H1 (cell line): ENCODE measurements around the gene BABAM1. TPM values are rescaled to one million over a fixed set of nuclear protein-coding genes. Genes with fewer than 3 reads are reported as not detected.

Source experiments
- CTCF ChIA-PET: fragments of 300-600 bp; sonication (Branson Sonifier 250); formaldehyde crosslinking; loops from one replicate; lab custom pipeline; 2021; ENCODE audit not compliant: partially characterized antibody; lab: Charles Lee
- POLR2A ChIA-PET: fragments of 300-600 bp; sonication (Branson Sonifier 250); formaldehyde crosslinking; loops from one replicate; lab custom pipeline; 2021; ENCODE audit warnings: inconsistent platforms; ENCODE audit not compliant: partially characterized antibody; lab: Charles Lee
- DNase-seq, 2 experiments: peaks; one replicate each; pipeline versions ENCODE4 v3.0.0 to v3.0.0-alpha.2; 2010 to 2022; ENCODE audit warnings: low spot score in 2 of 2, low read depth in 1 of 2, mixed read lengths in 1 of 2
- FAIRE-seq: peaks from 2 replicates; lab custom pipeline; 2011; peaks lifted over from hg19 to GRCh38; lab: Jason Lieb, UNC
- H2AFZ ChIP-seq: 2 replicates; pipeline ENCODE4 v1.8.1; 2012; ENCODE audit warnings: low read length, inconsistent platforms
- H2AK5ac ChIP-seq: 2 replicates; pipeline ENCODE4 v1.6.1; 2013; ENCODE audit warnings: low read depth, low read length
- H2BK120ac ChIP-seq: replicated peaks from 2 replicates; pipeline ENCODE3; 2013; ENCODE audit warnings: low read depth, low read length, inconsistent platforms
- H2BK12ac ChIP-seq: 2 replicates; pipeline ENCODE4 v1.6.1; 2013; ENCODE audit warnings: low read depth, low read length
- H2BK15ac ChIP-seq: 2 replicates; pipeline ENCODE4 v1.6.1; 2013; ENCODE audit warnings: low read length
- H2BK20ac ChIP-seq: 2 replicates; pipeline ENCODE4 v1.6.1; 2013; ENCODE audit warnings: low read length
- H2BK5ac ChIP-seq: 2 replicates; pipeline ENCODE4 v1.6.1; 2013; ENCODE audit warnings: low read depth, low read length
- H3K14ac ChIP-seq: 2 replicates; pipeline ENCODE4 v1.6.1; 2013; ENCODE audit warnings: inconsistent platforms; ENCODE audit not compliant: insufficient read length
- H3K18ac ChIP-seq: 2 replicates; pipeline ENCODE4 v1.6.1; 2013; ENCODE audit warnings: low read length; ENCODE audit errors: extremely low read depth
- H3K23ac ChIP-seq: 2 replicates; pipeline ENCODE4 v1.6.1; 2013; ENCODE audit warnings: inconsistent platforms; ENCODE audit not compliant: insufficient read length
- H3K23me2 ChIP-seq: 2 replicates; pipeline ENCODE4 v1.6.1; 2013; ENCODE audit warnings: low read depth, low read length
- H3K27ac ChIP-seq: 2 replicates; pipeline ENCODE4 v1.6.1; 2011; ENCODE audit warnings: low read depth, low read length, inconsistent platforms
- H3K27me3 ChIP-seq, 4 experiments: replicated peaks in 1 of 4; 1 replicate in 1 of 4; 2 replicates in 3 of 4; pipeline versions ENCODE4 v1.6.1 to v1.8.1; 2011 to 2013; ENCODE audit warnings: low read length in 3 of 4, mild to moderate bottlenecking in 3 of 4, inconsistent platforms in 2 of 4, mixed read lengths in 2 of 4, moderate library complexity in 1 of 4; ENCODE audit not compliant: control insufficient read depth in 3 of 4, insufficient read depth in 3 of 4; ENCODE audit errors: extremely low read depth in 1 of 4
- H3K36me3 ChIP-seq, 4 experiments: 2 replicates each; pipeline versions ENCODE4 v1.6.1 to v1.8.1; 2011 to 2013; ENCODE audit warnings: mild to moderate bottlenecking in 4 of 4, low read length in 3 of 4, moderate library complexity in 2 of 4, control low read depth in 1 of 4, inconsistent platforms in 1 of 4; ENCODE audit not compliant: insufficient read depth in 4 of 4, control insufficient read depth in 2 of 4
- H3K4ac ChIP-seq: replicated peaks from 2 replicates; pipeline ENCODE3; 2013; ENCODE audit warnings: low read length, low read depth, mixed read lengths, inconsistent platforms; ENCODE audit not compliant: insufficient read length
- H3K4me1 ChIP-seq, 4 experiments: replicated peaks in 1 of 4; 1 replicate in 1 of 4; 2 replicates in 3 of 4; pipeline versions ENCODE4 v1.6.1 to v1.8.1; 2011 to 2013; ENCODE audit warnings: low read length in 3 of 4, inconsistent platforms in 2 of 4, mixed read lengths in 1 of 4; ENCODE audit not compliant: insufficient read depth in 4 of 4, control insufficient read depth in 3 of 4
- H3K4me2 ChIP-seq, 2 experiments: 2 replicates each; pipeline versions ENCODE4 v1.6.1 to v1.8.1; 2011 to 2013; ENCODE audit warnings: low read depth in 2 of 2, low read length in 2 of 2, control low read depth in 1 of 2, inconsistent platforms in 1 of 2, mild to moderate bottlenecking in 1 of 2; ENCODE audit not compliant: insufficient read depth in 1 of 2
- H3K4me3 ChIP-seq, 4 experiments: fragments of 200-600, 300-600 bp in 1 of 4; sonication (generic), shearing (Covaris generic), sonication (Bioruptor Twin) in 1 of 4; 2 replicates each; pipeline versions ENCODE4 v1.5.1 to v1.8.1; 2011 to 2016; ENCODE audit warnings: low read length in 4 of 4, low read depth in 3 of 4, control low read depth in 2 of 4, inconsistent platforms in 2 of 4, mild to moderate bottlenecking in 2 of 4, mixed read lengths in 1 of 4, moderate library complexity in 1 of 4; ENCODE audit not compliant: insufficient read depth in 2 of 4; ENCODE audit errors: extremely low read depth in 1 of 4
- H3K56ac ChIP-seq: replicated peaks from 2 replicates; pipeline ENCODE3; 2013; ENCODE audit warnings: low read depth, mild to moderate bottlenecking, mixed read lengths, low read length, inconsistent platforms; ENCODE audit not compliant: insufficient read length
- H3K79me1 ChIP-seq: 2 replicates; pipeline ENCODE4 v1.6.1; 2013; ENCODE audit warnings: low read depth, low read length, control low read depth
- H3K79me2 ChIP-seq, 2 experiments: 2 replicates each; pipeline versions ENCODE4 v1.6.1 to v1.8.1; 2012 to 2013; ENCODE audit warnings: low read length in 2 of 2, mild to moderate bottlenecking in 2 of 2, inconsistent platforms in 1 of 2; ENCODE audit not compliant: insufficient read depth in 2 of 2, control insufficient read depth in 1 of 2
- H3K9ac ChIP-seq, 4 experiments: replicated peaks in 1 of 4; 1 replicate in 1 of 4; 2 replicates in 3 of 4; pipeline versions ENCODE4 v1.6.1 to v1.8.1; 2011 to 2013; ENCODE audit warnings: low read depth in 3 of 4, low read length in 3 of 4, control low read depth in 2 of 4, mild to moderate bottlenecking in 2 of 4, moderate library complexity in 2 of 4, inconsistent platforms in 1 of 4; ENCODE audit errors: extremely low read depth in 1 of 4
- H3K9me3 ChIP-seq, 2 experiments: 2 replicates each; pipeline versions ENCODE4 v1.6.1 to v1.8.1; 2012 to 2013; ENCODE audit warnings: mild to moderate bottlenecking in 2 of 2, moderate library complexity in 2 of 2, control low read depth in 1 of 2, inconsistent platforms in 1 of 2, low read depth in 1 of 2, low read length in 1 of 2, mixed read lengths in 1 of 2; ENCODE audit not compliant: insufficient read depth in 2 of 2
- H4K20me1 ChIP-seq, 2 experiments: replicated peaks in 1 of 2; 2 replicates each; pipeline versions ENCODE3 to v1.8.1; 2011 to 2013; ENCODE audit warnings: inconsistent platforms in 2 of 2, low read length in 2 of 2, mild to moderate bottlenecking in 1 of 2; ENCODE audit not compliant: insufficient read depth in 2 of 2, control insufficient read depth in 1 of 2
- H4K5ac ChIP-seq: 2 replicates; pipeline ENCODE4 v1.6.1; 2013; ENCODE audit warnings: low read length, low read depth, mixed read lengths, inconsistent platforms; ENCODE audit not compliant: insufficient read length
- H4K8ac ChIP-seq: 2 replicates; pipeline ENCODE4 v1.8.0; 2013; ENCODE audit warnings: mild to moderate bottlenecking, moderate library complexity, low read length, inconsistent platforms; ENCODE audit not compliant: insufficient read depth; ENCODE audit errors: extremely low read depth
- H4K91ac ChIP-seq: replicated peaks from 2 replicates; pipeline ENCODE3; 2013; ENCODE audit warnings: low read length, mixed read lengths, inconsistent platforms; ENCODE audit not compliant: insufficient read length
- ATF3 ChIP-seq: IDR thresholded peaks from 2 replicates; pipeline ENCODE4 v1.6.1; 2011; ENCODE audit warnings: low read depth, mild to moderate bottlenecking, low read length; ENCODE audit not compliant: insufficient read depth
- BACH1 ChIP-seq: IDR thresholded peaks from 2 replicates; pipeline ENCODE4 v1.6.1; 2012; ENCODE audit warnings: low read length, improper control_type of control experiment
- CBX5 ChIP-seq: fragments of 300-800, 300-1000 bp; sonication (generic); IDR thresholded peaks from 2 replicates; pipeline ENCODE4 v1.7.1; 2016; ENCODE audit warnings: antibody characterized with exemption, low read length, low read depth
- CREB1 ChIP-seq: IDR thresholded peaks from 2 replicates; pipeline ENCODE4 v1.6.1; 2012; ENCODE audit warnings: inconsistent platforms
- EP300 ChIP-seq, 2 experiments: IDR thresholded peaks; 1 replicate in 1 of 2; 2 replicates in 1 of 2; pipeline ENCODE4 v1.6.1; 2011 to 2012; ENCODE audit warnings: low read depth in 2 of 2, low read length in 2 of 2, mild to moderate bottlenecking in 2 of 2, borderline replicate concordance in 1 of 2, inconsistent platforms in 1 of 2, moderate library complexity in 1 of 2
- KDM5A ChIP-seq: fragments of 200-600 bp; IDR thresholded peaks from 2 replicates; pipeline ENCODE4 v1.7.1; 2012; ENCODE audit warnings: mild to moderate bottlenecking, low read length, inconsistent platforms, mixed read lengths
- MAFK ChIP-seq: IDR thresholded peaks from 2 replicates; pipeline ENCODE4 v1.6.1; 2012; ENCODE audit warnings: low read depth, mild to moderate bottlenecking, improper control_type of control experiment, low read length
- PHF8 ChIP-seq: fragments of 200-600 bp; sonication (generic); conservative IDR thresholded peaks from 2 replicates; pipeline ENCODE4 v1.7.1; 2012; ENCODE audit warnings: low read depth, mild to moderate bottlenecking, inconsistent platforms, low read length, moderate library complexity
- RBBP5 ChIP-seq: IDR thresholded peaks from 2 replicates; pipeline ENCODE4 v1.7.1; 2012; ENCODE audit warnings: low read depth, mild to moderate bottlenecking, inconsistent platforms, low read length, moderate library complexity, borderline replicate concordance
- TAF7 ChIP-seq: optimal IDR thresholded peaks from 2 replicates; pipeline ENCODE3; 2011; ENCODE audit warnings: low read depth, mild to moderate bottlenecking, inconsistent platforms, low read length, moderate library complexity, borderline replicate concordance
- WGBS, 2 experiments: shearing (Covaris generic) in 1 of 2; methylation state at CpG; one replicate each; pipeline versions ENCODE4 v1.1.6 to v1.1.7; 2013 to 2015; ENCODE audit warnings: low lambda C conversion rate in 2 of 2, mixed read lengths in 2 of 2, inconsistent platforms in 1 of 2, low coverage in 1 of 2, missing lambda C conversion rate in 1 of 2; ENCODE audit not compliant: insufficient replicate concordance in 2 of 2, insufficient coverage in 1 of 2, insufficient read length in 1 of 2; ENCODE audit errors: extremely low coverage in 1 of 2, missing lambda C conversion rate in 1 of 2; 5-methylcytosine and 5-hydroxymethylcytosine counted together
- polyA plus RNA-seq, 7 experiments: library from polyadenylated mRNA; depleted of rRNA in 3 of 7; stranded (reverse) in 5 of 7; unstranded in 2 of 7; fragments of >200 nt in 5 of 7; fragments of 200-250 nt in 2 of 7; gene quantifications; 1 replicate in 5 of 7; 2 replicates in 1 of 7; 4 replicates in 1 of 7; pipeline versions ENCODE4 v1.2.1 to v1.2.3, GENCODE V29; 2011 to 2013; ENCODE audit warnings: missing spikeins in 2 of 7, mixed read lengths in 2 of 7
- total RNA-seq: library from RNA; stranded (reverse); fragmentation: NEBNext Ultra II Directional; extraction: Animal tissue kit (Norgen Biotek cat#: 25700); gene quantifications from 2 replicates; pipeline ENCODE4 v1.2.1, GENCODE V29; 2021

Gene BABAM1
- total and polyA plus RNA-seq, 2 of the 8 experiments (the other 6 are each of a cell fraction or from before 2014, with no cell fraction given): 127 to 133 TPM

DNA sequence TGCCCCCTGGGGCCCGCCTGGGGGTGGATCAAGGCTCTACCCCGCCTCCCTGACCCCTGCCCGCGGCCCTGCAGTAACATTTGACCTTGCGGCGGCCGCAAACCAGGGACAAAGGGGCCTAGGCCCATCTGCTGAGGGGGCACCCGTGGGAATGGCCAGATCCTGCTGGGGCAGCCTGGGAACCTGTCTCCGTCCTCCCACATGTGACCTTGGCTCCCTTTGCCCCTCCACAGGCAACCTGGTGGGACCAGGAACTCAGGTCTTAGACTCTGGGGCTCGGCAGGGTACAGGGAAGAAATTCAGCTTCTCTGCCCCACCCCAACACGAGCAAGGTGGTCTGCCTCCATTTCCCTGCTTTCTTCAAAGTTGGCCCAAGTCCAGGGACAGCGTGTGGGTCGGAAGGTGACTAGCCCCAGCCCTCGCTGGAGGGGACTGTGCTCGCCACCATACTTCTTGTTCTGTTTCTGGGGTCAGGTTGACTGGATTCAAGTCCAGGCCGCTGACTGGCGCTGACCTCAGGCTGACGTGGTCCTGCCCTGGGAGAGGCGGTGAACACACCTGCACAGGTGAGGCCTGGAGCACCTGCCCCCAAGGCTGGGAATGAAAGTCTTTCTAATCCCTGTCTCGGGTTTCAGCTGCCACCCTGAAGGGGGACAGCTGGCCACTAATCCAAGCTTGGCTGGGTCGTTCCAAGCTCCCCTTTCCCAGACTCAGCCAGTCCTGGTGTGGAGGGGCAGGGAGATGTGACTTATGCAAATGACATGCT is 19.0 kb upstream of the BABAM1 start:
- Histone ChIP-seq H3K4me3 (peak overlapping the region in 2 of 4 experiments; percentile 3 to 78; a peak in 5 of 8 replicates), H3K14ac (peak overlapping the region; percentile 35), H3K56ac (peak overlapping the region; percentile 67), H4K20me1 (peaks cover 0 to 1% of the 10 kb centered on the region in 2 experiments), H3K23me2 (peaks cover 2% of the 10 kb centered on the region; the same call in 1 of the 2 replicates), H3K4me2 (peak overlapping the region; percentile 64 to 94), H2BK20ac (peak overlapping the region; percentile 88), H2BK12ac (peak overlapping the region; percentile 3; the same call in 1 of the 2 replicates), H4K5ac (peak overlapping the region; percentile 47), H4K91ac (peak overlapping the region; percentile 59), H3K36me3 (no peaks in the 10 kb centered on the region), H3K79me2 (peaks cover 12 to 21% of the 10 kb centered on the region in 2 experiments; a peak in 3 of 4 replicates), H3K9ac (peak overlapping the region in 2 of 4 experiments; percentile 48 to 49; a peak in 4 of 7 replicates), H3K27me3 (no peaks in the 10 kb centered on the region), H3K27ac (peak overlapping the region; percentile 75), H2BK5ac (peak overlapping the region; percentile 91), H2BK15ac (peak overlapping the region; percentile 66; the same call in 1 of the 2 replicates), H3K4me1 (peaks cover 0 to 25% (median 20%) of the 10 kb centered on the region in 4 experiments; a peak in 6 of 7 replicates), H2AK5ac (peak overlapping the region; percentile 79; the same call in 1 of the 2 replicates), H3K18ac (peak overlapping the region; percentile 65), H3K23ac (no peak overlapping the region), H3K4ac (peak overlapping the region; percentile 0), H3K9me3 (no peaks in the 10 kb centered on the region), H4K8ac (peak overlapping the region; percentile 69; the same call in 1 of the 2 replicates), H3K79me1 (peaks cover 2% of the 10 kb centered on the region), H2AFZ (no peak overlapping the region), H2BK120ac (peak overlapping the region; percentile 75)
- 39% methylated on average over 21 of the region's 21 CpGs; no CpG with 5 or more reads in 1 of the 2 experiments for WGBS, 2 experiments
- FAIRE-seq (peak; percentile 97), DNase-seq (peak in 1 of 2 experiments; percentile 79)
- ChIA-PET POLR2A (interaction anchor here (0.7 to 4.2 kb wide), 17 partner anchors 9 to 172 kb away, joined by 3 to 44 read pairs (median 5); partner anchors contain the start of genes BABAM1, DDA1, MYO9B and USE1), CTCF (interaction anchor here (0.8 to 4.3 kb wide), 7 partner anchors 12 to 61 kb away, joined by 3 to 35 read pairs (median 8); partner anchors contain the start of gene DDA1)
- no peak for TF ChIP-seq MAFK
- peak; percentile 74 for TF ChIP-seq CREB1
- no peak for TF ChIP-seq BACH1
- TF ChIP-seq TAF7: no peak
- TF ChIP-seq KDM5A: no peak
- no peak for TF ChIP-seq PHF8
- no peak for TF ChIP-seq ATF3
- TF ChIP-seq RBBP5: 0 out of 2 replicates have a peak, but pooled peaks have one; percentile 43
- no peak for TF ChIP-seq EP300 (IDR thresholded peaks at IDR 0.05; ENCODE audit: borderline replicate concordance in 1 of 2, low read depth in 2 of 2, low read length in 2 of 2)
- no peak for TF ChIP-seq CBX5
